Fibroblast of lung (primary cell): ENCODE measurements around the gene LGSN. TPM values are rescaled to one million over a fixed set of nuclear protein-coding genes. Genes with fewer than 3 reads are reported as not detected.
"Not testable (repeated sequence)": the region's sequence is repeated elsewhere in the genome, so short reads cannot be mapped to it uniquely, and the experiment has no call there.

Experiments
- DNase-seq, 2 donors: peaks; one replicate each; pipeline versions ENCODE4 v3.0.0 to v3.0.0-alpha.2; 2010; ENCODE audit warnings: low read depth in 2 of 2
- H2AFZ ChIP-seq: 2 replicates; pipeline ENCODE4 v1.5.1; 2012; ENCODE audit warnings: low read length, control low read depth, inconsistent platforms
- H3K27ac ChIP-seq: 2 replicates; pipeline ENCODE4 v1.5.1; 2011; ENCODE audit warnings: low read length, control low read depth; ENCODE audit not compliant: insufficient read depth
- H3K27me3 ChIP-seq: 2 replicates; pipeline ENCODE4 v1.5.1; 2011; ENCODE audit warnings: mild to moderate bottlenecking, low read length; ENCODE audit not compliant: control insufficient read depth, insufficient read depth
- H3K36me3 ChIP-seq: 2 replicates; pipeline ENCODE4 v1.5.1; 2011; ENCODE audit warnings: low read length; ENCODE audit not compliant: control insufficient read depth, insufficient read depth
- H3K4me1 ChIP-seq: 2 replicates; pipeline ENCODE4 v1.5.1; 2011; ENCODE audit warnings: low read length; ENCODE audit not compliant: control insufficient read depth, insufficient read depth; ENCODE audit errors: extremely low read depth
- H3K4me2 ChIP-seq: 2 replicates; pipeline ENCODE4 v1.5.1; 2011; ENCODE audit warnings: low read length, control low read depth; ENCODE audit not compliant: insufficient read depth; ENCODE audit errors: extremely low read depth
- H3K4me3 ChIP-seq, 4 experiments: fragments of 200-600 bp in 1 of 4; sonication (generic) in 1 of 4; replicated peaks in 1 of 4; 2 replicates each; pipeline ENCODE4 v1.5.1; 2011 to 2016; ENCODE audit warnings: low read length in 4 of 4, low read depth in 3 of 4, mild to moderate bottlenecking in 3 of 4, control low read depth in 2 of 4, inconsistent platforms in 1 of 4, mixed read lengths in 1 of 4; ENCODE audit not compliant: insufficient read depth in 1 of 4; ENCODE audit errors: control extremely low read depth in 1 of 4
- H3K79me2 ChIP-seq: 2 replicates; pipeline ENCODE4 v1.5.1; 2012; ENCODE audit warnings: mild to moderate bottlenecking, low read length, inconsistent platforms; ENCODE audit not compliant: control insufficient read depth, insufficient read depth
- H3K9ac ChIP-seq: 2 replicates; pipeline ENCODE4 v1.5.1; 2011; ENCODE audit warnings: mild to moderate bottlenecking, low read length, control low read depth; ENCODE audit not compliant: insufficient read depth
- H3K9me3 ChIP-seq: 2 replicates; pipeline ENCODE4 v1.5.1; 2012; ENCODE audit warnings: low read depth, low read length; ENCODE audit not compliant: control insufficient read depth, insufficient read depth
- H4K20me1 ChIP-seq: 2 replicates; pipeline ENCODE4 v1.5.1; 2011; ENCODE audit warnings: low read length; ENCODE audit not compliant: control insufficient read depth, insufficient read depth; ENCODE audit errors: extremely low read depth
- EZH2 ChIP-seq: IDR thresholded peaks from 2 replicates; pipeline ENCODE4 v1.5.1; 2012; ENCODE audit warnings: low read length, control low read depth, mild to moderate bottlenecking; ENCODE audit errors: missing control alignments
- polyA plus RNA-seq, 2 donors: library from polyadenylated mRNA; depleted of rRNA in 1 of 2; stranded (reverse) in 1 of 2; unstranded in 1 of 2; fragments of >200 nt; gene quantifications; 2 replicates each; pipeline ENCODE4 v1.2.1, GENCODE V29; 2011 to 2012; ENCODE audit warnings: missing spikeins in 1 of 2
- total RNA-seq: library from RNA; depleted of rRNA; stranded (reverse); fragments of >200 nt; gene quantifications from 2 replicates; pipeline ENCODE4 v1.2.1, GENCODE V29; 2014
- TF ChIP-seq, protein P1 (sequence below), 2 donors: IDR thresholded peaks in 1 of 2; conservative IDR thresholded peaks in 1 of 2; 1 replicate in 1 of 2; 2 replicates in 1 of 2; pipeline ENCODE4 v1.5.1; 2011 to 2012; ENCODE audit warnings: low read length in 2 of 2, control low read depth in 1 of 2, inconsistent platforms in 1 of 2, low read depth in 1 of 2, mild to moderate bottlenecking in 1 of 2

Gene LGSN
- total and polyA plus RNA-seq, 2 donors (not counting 1 experiment from before 2014, with no cell fraction given), result under 0.01 TPM; not detected in 1

GRCh38 chr6:63347599-63347998, 27.8 kb upstream of the LGSN start:
- TF ChIP-seq, protein P1, sequence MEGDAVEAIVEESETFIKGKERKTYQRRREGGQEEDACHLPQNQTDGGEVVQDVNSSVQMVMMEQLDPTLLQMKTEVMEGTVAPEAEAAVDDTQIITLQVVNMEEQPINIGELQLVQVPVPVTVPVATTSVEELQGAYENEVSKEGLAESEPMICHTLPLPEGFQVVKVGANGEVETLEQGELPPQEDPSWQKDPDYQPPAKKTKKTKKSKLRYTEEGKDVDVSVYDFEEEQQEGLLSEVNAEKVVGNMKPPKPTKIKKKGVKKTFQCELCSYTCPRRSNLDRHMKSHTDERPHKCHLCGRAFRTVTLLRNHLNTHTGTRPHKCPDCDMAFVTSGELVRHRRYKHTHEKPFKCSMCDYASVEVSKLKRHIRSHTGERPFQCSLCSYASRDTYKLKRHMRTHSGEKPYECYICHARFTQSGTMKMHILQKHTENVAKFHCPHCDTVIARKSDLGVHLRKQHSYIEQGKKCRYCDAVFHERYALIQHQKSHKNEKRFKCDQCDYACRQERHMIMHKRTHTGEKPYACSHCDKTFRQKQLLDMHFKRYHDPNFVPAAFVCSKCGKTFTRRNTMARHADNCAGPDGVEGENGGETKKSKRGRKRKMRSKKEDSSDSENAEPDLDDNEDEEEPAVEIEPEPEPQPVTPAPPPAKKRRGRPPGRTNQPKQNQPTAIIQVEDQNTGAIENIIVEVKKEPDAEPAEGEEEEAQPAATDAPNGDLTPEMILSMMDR (conservative IDR thresholded peaks at IDR 0.05 in 1 of 2, IDR thresholded peaks at IDR 0.05 in 1 of 2; ENCODE audit: low read depth in 1 of 2, low read length in 2 of 2), result no peak
- no peak for TF ChIP-seq EZH2

GRCh38 chr6:63346217-63346835, 26.5 kb upstream of the LGSN start:
- no peak overlapping the region for H3K9ac ChIP-seq
- no peak for TF ChIP-seq EZH2
- TF ChIP-seq, protein P1 (conservative IDR thresholded peaks at IDR 0.05 in 1 of 2, IDR thresholded peaks at IDR 0.05 in 1 of 2; ENCODE audit: low read depth in 1 of 2, low read length in 2 of 2), result no peak
- H3K27me3 ChIP-seq, result no peaks in the 10 kb centered on the region
- H3K4me2 ChIP-seq, result no peak overlapping the region
- no peak overlapping the region for H3K27ac ChIP-seq
- no peak for DNase-seq
- no peak overlapping the region for H3K4me3 ChIP-seq
- no peaks in the 10 kb centered on the region for H3K36me3 ChIP-seq
- no peaks in the 10 kb centered on the region for H4K20me1 ChIP-seq
- H3K79me2 ChIP-seq, result no peaks in the 10 kb centered on the region
- H2AFZ ChIP-seq, result no peak overlapping the region
- no peaks in the 10 kb centered on the region for H3K9me3 ChIP-seq
- peaks cover 6% of the 10 kb centered on the region for H3K4me1 ChIP-seq

More at GRCh38 chr6:63347599-63347998, 27.8 kb upstream of the LGSN start:
- H3K9ac ChIP-seq, result no peak overlapping the region
- H3K36me3 ChIP-seq, result no peaks in the 10 kb centered on the region
- no peak overlapping the region for H3K27ac ChIP-seq
- peaks cover 11% of the 10 kb centered on the region for H3K4me1 ChIP-seq
- H4K20me1 ChIP-seq, result no peaks in the 10 kb centered on the region
- no peaks in the 10 kb centered on the region for H3K27me3 ChIP-seq
- H3K4me3 ChIP-seq, result no peak overlapping the region
- H3K9me3 ChIP-seq, result no peaks in the 10 kb centered on the region
- no peak overlapping the region for H3K4me2 ChIP-seq
- no peaks in the 10 kb centered on the region for H3K79me2 ChIP-seq
- no peak overlapping the region for H2AFZ ChIP-seq
- DNase-seq, result peak; percentile 87 to 91

DNA sequence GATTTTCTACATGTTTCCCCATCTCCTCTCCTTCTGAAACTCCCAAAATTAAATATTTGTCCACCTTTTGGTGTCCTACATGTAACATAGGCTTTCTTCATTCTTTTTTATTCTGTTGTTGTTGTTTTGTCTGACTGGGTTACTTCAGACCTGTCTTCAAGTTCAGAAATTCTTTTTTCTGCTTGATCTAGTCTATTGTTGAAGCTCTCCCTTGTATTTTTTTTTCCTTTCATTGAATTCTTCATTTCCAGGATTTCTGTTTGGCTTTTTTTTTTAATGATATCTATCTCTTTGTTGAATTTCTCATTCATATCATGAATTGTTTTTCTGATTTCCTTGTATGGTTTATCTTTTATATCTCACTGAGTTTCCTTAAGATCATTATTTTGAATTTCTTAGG, 20.6 kb upstream of the LGSN start:
- H4K20me1 ChIP-seq, result no peaks in the 10 kb centered on the region
- H3K27ac ChIP-seq, result no peak overlapping the region
- H2AFZ ChIP-seq, result no peak overlapping the region
- no peaks in the 10 kb centered on the region for H3K27me3 ChIP-seq
- no peak overlapping the region for H3K4me3 ChIP-seq
- H3K4me1 ChIP-seq, result no peaks in the 10 kb centered on the region
- no peaks in the 10 kb centered on the region for H3K79me2 ChIP-seq
- no peak overlapping the region for H3K4me2 ChIP-seq
- TF ChIP-seq, protein P1 (conservative IDR thresholded peaks at IDR 0.05 in 1 of 2, IDR thresholded peaks at IDR 0.05 in 1 of 2; ENCODE audit: low read depth in 1 of 2, low read length in 2 of 2), result no peak
- no peak for TF ChIP-seq EZH2
- H3K9ac ChIP-seq, result no peak overlapping the region
- no peaks in the 10 kb centered on the region for H3K9me3 ChIP-seq
- no peak for DNase-seq
- H3K36me3 ChIP-seq, result no peaks in the 10 kb centered on the region

- not testable (repeated sequence) for H3K9ac ChIP-seq, H2AFZ ChIP-seq, H3K79me2 ChIP-seq, H3K4me2 ChIP-seq, H4K20me1 ChIP-seq, H3K27me3 ChIP-seq, H3K36me3 ChIP-seq, DNase-seq, H3K4me1 ChIP-seq, H3K9me3 ChIP-seq, H3K4me3 ChIP-seq, H3K27ac ChIP-seq
These were observed 14.9 kb upstream of the LGSN start for GRCh38 chr6:63334652-63335051.
